Stimulated activated CD4-positive, alpha-beta T cell treated with anti-CD3 and anti-CD28 coated beads, TNF-alpha, amount 100 ng/mL, for 48 hours (primary cell): ENCODE data around the gene EIF4E.
"Not testable (repeated sequence)": the region's sequence is repeated elsewhere in the genome, so short reads cannot be mapped to it uniquely, and the experiment has no call there.

ENCODE experiments used
- DNase-seq, 3 donors: peaks; one replicate each; pipeline ENCODE4 v3.0.0-alpha.2; 2020; ENCODE audit warnings: low read depth in 3 of 3

Gene EIF4E

GRCh38 chr4:98928505-98929340, at the start of gene EIF4E:
Gene EIF4E, minus strand, starts transcription at chr4:98929133. Its CDS starts 21 bp downstream, at chr4:98929112.
- DNase-seq = peak; percentile 89 to 96 (median 89)

GRCh38 chr4:98977557-98977956, 48.6 kb upstream of the EIF4E start:
- DNase-seq = no peak

- DNase-seq = no peak
These were observed 47.8 kb upstream of the EIF4E start for GRCh38 chr4:98976716-98977115.

- no peak for DNase-seq
These were observed 41.2 kb upstream of the EIF4E start for GRCh38 chr4:98969878-98970785.

- DNase-seq = no peak
These were observed 38.9 kb upstream of the EIF4E start for GRCh38 chr4:98967786-98968329.

- DNase-seq = no peak
These were observed 38.0 kb upstream of the EIF4E start for GRCh38 chr4:98966926-98967325.

GRCh38 chr4:98963538-98964433, 34.9 kb upstream of the EIF4E start:
- DNase-seq = no peak

- no peak for DNase-seq
These were observed 32.8 kb upstream of the EIF4E start for GRCh38 chr4:98961770-98962169.

GRCh38 chr4:98959411-98959810, 30.5 kb upstream of the EIF4E start:
- no peak for DNase-seq

GRCh38 chr4:98958065-98958464, 29.1 kb upstream of the EIF4E start:
- DNase-seq = no peak

GRCh38 chr4:98955229-98955628, 26.3 kb upstream of the EIF4E start:
- DNase-seq = no peak

GRCh38 chr4:98951710-98952109, 22.8 kb upstream of the EIF4E start:
- no peak for DNase-seq

GRCh38 chr4:98950925-98951324, 22.0 kb upstream of the EIF4E start:
- DNase-seq = no peak

- no peak for DNase-seq
These were observed 17.4 kb upstream of the EIF4E start for GRCh38 chr4:98946359-98946758.

- DNase-seq = no peak
These were observed 16.4 kb upstream of the EIF4E start for GRCh38 chr4:98945297-98945850.

GRCh38 chr4:98939892-98940298, 11.0 kb upstream of the EIF4E start:
- DNase-seq = no peak

GRCh38 chr4:98939438-98939837, 10.5 kb upstream of the EIF4E start:
- DNase-seq = no peak

GRCh38 chr4:98937986-98938720, 9.2 kb upstream of the EIF4E start:
- no peak for DNase-seq

GRCh38 chr4:98935633-98936032, 6.7 kb upstream of the EIF4E start:
- DNase-seq = no peak

- DNase-seq = not testable (repeated sequence)
These were observed 5.9 kb upstream of the EIF4E start for GRCh38 chr4:98934851-98935250.
